K562 (cell line): ENCODE results near the gene SUMF2. TPM values are rescaled to one million over a fixed set of nuclear protein-coding genes. Genes with fewer than 3 reads are reported as not detected.

Experiments used
- ATAC-seq: fragments of 200-7000 bp; cut with Tn5 transposase; 3 replicates; pipeline ENCODE4 v1.9.1; 2020; ENCODE audit warnings: moderate library complexity
- BruUV-seq: library from RNA; stranded (reverse); fragments of 400-500 nt; replicated peaks from 2 replicates; lab custom pipeline; 2021; lab: Mats Ljungman, UMichigan
- CTCF ChIA-PET: fragments of 300-600 bp; formaldehyde crosslinking; extraction: SDS; loops from one replicate; lab custom pipeline; 2021; ENCODE audit warnings: low intra/inter-chr PET ratio; lab: Yijun Ruan, JAX
- POLR2A ChIA-PET: fragments of 300-600, 350-650 bp; sonication (Branson Sonifier 250); formaldehyde crosslinking; extraction: SDS; loops from one replicate; lab custom pipeline; 2021; ENCODE audit warnings: antibody characterized with exemption, inconsistent platforms; lab: Yijun Ruan, JAX
- DNase-seq, 4 experiments: peaks; one replicate each; pipeline versions ENCODE4 v3.0.0 to v3.0.0-alpha.2; 2011 to 2018; ENCODE audit warnings: low spot score in 3 of 4, mixed read lengths in 3 of 4; ENCODE audit errors: extremely low read depth in 1 of 4
- FAIRE-seq: peaks from 2 replicates; lab custom pipeline; 2011; peaks lifted over from hg19 to GRCh38; lab: Jason Lieb, UNC
- H2AFZ ChIP-seq: 2 replicates; pipeline ENCODE4 v1.6.0; 2011; ENCODE audit warnings: low read depth, low read length, control low read depth, inconsistent platforms
- H3K27ac ChIP-seq: fragments of 200-600 bp; 3 replicates; pipeline ENCODE4 v1.8.0; 2011; ENCODE audit warnings: low read depth, mild to moderate bottlenecking, control low read depth, inconsistent platforms, low read length, moderate library complexity, mixed read lengths; ENCODE audit errors: extremely low read depth
- H3K27me3 ChIP-seq, 2 experiments: fragments of 300-600 bp in 1 of 2; 2 replicates in 1 of 2; 3 replicates in 1 of 2; pipeline versions ENCODE4 v1.6.0 to v1.8.0; 2011; ENCODE audit warnings: inconsistent platforms in 2 of 2, low read length in 2 of 2, mild to moderate bottlenecking in 1 of 2, mixed read lengths in 1 of 2, moderate library complexity in 1 of 2; ENCODE audit not compliant: control insufficient read depth in 2 of 2, insufficient read depth in 2 of 2
- H3K36me3 ChIP-seq: fragments of 300-600 bp; 3 replicates; pipeline ENCODE4 v1.8.0; 2011; ENCODE audit warnings: mild to moderate bottlenecking, low read length, inconsistent platforms; ENCODE audit not compliant: control insufficient read depth, insufficient read depth
- H3K4me1 ChIP-seq, 2 experiments: fragments of 200-600 bp in 1 of 2; replicated peaks in 1 of 2; 2 replicates in 1 of 2; 3 replicates in 1 of 2; pipeline versions ENCODE4 v1.5.1 to v1.8.0; 2011; ENCODE audit warnings: inconsistent platforms in 2 of 2, low read length in 2 of 2, mild to moderate bottlenecking in 1 of 2, mixed read lengths in 1 of 2, moderate library complexity in 1 of 2; ENCODE audit not compliant: control insufficient read depth in 2 of 2, insufficient read depth in 2 of 2
- H3K4me2 ChIP-seq: 2 replicates; pipeline ENCODE4 v1.6.1; 2011; ENCODE audit warnings: low read length, control low read depth, inconsistent platforms, mixed read lengths; ENCODE audit not compliant: insufficient read depth
- H3K4me3 ChIP-seq: fragments of 200-600 bp; sonication (generic), shearing (Covaris generic); 2 replicates; pipeline ENCODE4 v1.5.1; 2016; ENCODE audit warnings: control low read depth, inconsistent platforms
- H3K79me2 ChIP-seq: fragments of 200-600 bp; 3 replicates; pipeline ENCODE4 v1.8.0; 2011; ENCODE audit warnings: low read length, inconsistent platforms; ENCODE audit not compliant: control insufficient read depth, insufficient read depth
- H3K9ac ChIP-seq, 2 experiments: 2 replicates each; pipeline versions ENCODE4 v1.6.0 to v1.6.1; 2011; ENCODE audit warnings: low read depth in 2 of 2, low read length in 2 of 2, control low read depth in 1 of 2, inconsistent platforms in 1 of 2, mild to moderate bottlenecking in 1 of 2, mixed read lengths in 1 of 2; ENCODE audit not compliant: insufficient read depth in 1 of 2
- H3K9me1 ChIP-seq: one replicate; pipeline ENCODE4 v1.6.0; 2011; ENCODE audit warnings: inconsistent platforms, mild to moderate bottlenecking, low read length, moderate library complexity; ENCODE audit not compliant: control insufficient read depth, insufficient read depth
- H3K9me3 ChIP-seq: replicated peaks from 2 replicates; pipeline ENCODE4 v1.5.1; 2011; ENCODE audit warnings: low read depth, low read length, inconsistent platforms; ENCODE audit not compliant: control insufficient read depth, insufficient read depth
- H4K20me1 ChIP-seq: replicated peaks from 2 replicates; pipeline ENCODE4 v1.6.1; 2011; ENCODE audit warnings: low read length, inconsistent platforms, mixed read lengths; ENCODE audit not compliant: control insufficient read depth, insufficient read depth
- CEBPB ChIP-seq: fragments of 450-650 bp; IDR thresholded peaks from 2 replicates; pipeline ENCODE4 v1.6.1; 2016; ENCODE audit warnings: missing genetic modification characterization, missing compliant biosample characterization
- FOXP1 ChIP-seq: sonication (generic); formaldehyde crosslinking; IDR thresholded peaks from 2 replicates; pipeline ENCODE4 v1.8.0; 2022; ENCODE audit warnings: mild to moderate bottlenecking, missing genetic modification reagents
- GABPB2 ChIP-seq: fragments of 250-450 bp; sonication (Bioruptor Pico); conservative IDR thresholded peaks from 2 replicates; pipeline ENCODE4 v1.5.1; 2021; ENCODE audit warnings: mild to moderate bottlenecking
- JUN ChIP-seq, 2 experiments: sonication (generic) in 1 of 2; formaldehyde crosslinking in 1 of 2; IDR thresholded peaks; 2 replicates each; pipeline versions ENCODE4 v1.6.1 to v1.8.0; 2012 to 2022; ENCODE audit warnings: borderline replicate concordance in 2 of 2, mild to moderate bottlenecking in 2 of 2, improper control_type of control experiment in 1 of 2, low read depth in 1 of 2, low read length in 1 of 2, missing genetic modification reagents in 1 of 2
- KLF6 ChIP-seq: fragments of 250-450 bp; sonication (Bioruptor Pico); IDR thresholded peaks from 2 replicates; pipeline ENCODE4 v1.4.0; 2020; ENCODE audit warnings: mild to moderate bottlenecking, moderate library complexity, borderline replicate concordance
- POLR2G ChIP-seq: fragments of 200-400 bp; formaldehyde crosslinking; IDR thresholded peaks from 2 replicates; pipeline ENCODE4 v1.6.1; 2017; ENCODE audit warnings: low read depth, mild to moderate bottlenecking, antibody characterized with exemption, low read length, moderate library complexity
- SETDB1 ChIP-seq: IDR thresholded peaks from one replicate; pipeline ENCODE4 v1.6.1; 2012; ENCODE audit warnings: low read length, control low read depth, inconsistent platforms
- THAP12 ChIP-seq: fragments of 250-450 bp; sonication (Bioruptor Pico); IDR thresholded peaks from 2 replicates; pipeline ENCODE4 v1.9.0; 2021; ENCODE audit warnings: mild to moderate bottlenecking, inconsistent platforms
- ZFP30 ChIP-seq: fragments of 250-450 bp; sonication (Bioruptor Pico); IDR thresholded peaks from 2 replicates; pipeline ENCODE4 v1.8.0; 2022; ENCODE audit warnings: moderate library complexity, mild to moderate bottlenecking, inconsistent platforms, borderline replicate concordance
- ZNF197 ChIP-seq: fragments of 200-800 bp; sonication (Bioruptor generic); IDR thresholded peaks from 2 replicates; pipeline ENCODE4 v1.6.1; 2016; ENCODE audit warnings: low read depth, missing genetic modification characterization, missing compliant biosample characterization
- ZNF511 ChIP-seq: sonication (generic); formaldehyde crosslinking; IDR thresholded peaks from 2 replicates; pipeline ENCODE4 v1.8.0; 2022; ENCODE audit warnings: mild to moderate bottlenecking, missing genetic modification reagents
- WGBS: fragments of 100-300 bp; shearing (Covaris generic); methylation state at CpG from one replicate; pipeline ENCODE4 v1.1.6; 2016; ENCODE audit warnings: low coverage, mixed read lengths; ENCODE audit not compliant: insufficient coverage; ENCODE audit errors: missing lambda C conversion rate; 5-methylcytosine and 5-hydroxymethylcytosine counted together
- in situ Hi-C: fragments of 300-500 bp; cut with MboI; formaldehyde crosslinking; loops from 4 replicates; pipeline ENCODE4 v1.15.0; 2018; ENCODE audit warnings: inconsistent platforms, mixed read lengths
- intact Hi-C: fragments of 100-400 bp; cut with micrococcal nuclease; formaldehyde crosslinking; loops from 2 replicates; pipeline ENCODE4 v1.14.2; 2022
- polyA plus RNA-seq, 8 experiments: library from polyadenylated mRNA; depleted of rRNA in 4 of 8; stranded (reverse) in 5 of 8; unstranded in 3 of 8; fragments of >200 nt; fragmentation: Nextera tagmentation in 2 of 8; fragmentation: Illumina TruSeq in 1 of 8; extraction: Ambion mirVana in 2 of 8; extraction: Trizol in 1 of 8; gene quantifications; 2 replicates each; pipeline versions ENCODE4 v1.2.1 to v1.2.3, GENCODE V29; 2011 to 2014; ENCODE audit warnings: inconsistent platforms in 1 of 8, missing spikeins in 1 of 8
- total RNA-seq, 7 experiments: library from RNA; depleted of rRNA in 6 of 7; stranded (reverse); fragments of >200 nt in 6 of 7; fragmentation: Illumina TruSeq in 2 of 7; extraction: Trizol in 2 of 7; gene quantifications; 2 replicates each; pipeline versions ENCODE4 v1.2.1 to v1.2.3, GENCODE V29; 2011 to 2021; ENCODE audit warnings: low replicate concordance in 1 of 7

The SUMF2 gene
- total and polyA plus RNA-seq, 9 of the 15 experiments (the other 6 are each of a cell fraction or from before 2014, with no cell fraction given): 39.0 to 113 (median 67.7) TPM

GRCh38 chr7:56087445-56087844 is 23.4 kb downstream of the SUMF2 start:
- CTCF ChIA-PET: no interaction called here

GRCh38 chr7:56091591-56091990 is 27.5 kb downstream of the SUMF2 start:
- no peak overlapping the region for H3K9ac ChIP-seq
- POLR2A ChIA-PET: interaction anchor here (0.9 to 3.3 kb wide), 2 partner anchors 8 to 13 kb away, joined by 4 to 16 read pairs; no protein-coding TSS in a partner anchor
- no TSS peak for BruUV-seq
- FAIRE-seq: no peak
- no peak overlapping the region for H2AFZ ChIP-seq
- in situ Hi-C loops: no loop called here
- H3K4me2 ChIP-seq: no peak overlapping the region
- no peak for ATAC-seq
- no peak overlapping the region for H3K27ac ChIP-seq
- peaks cover 0 to 8% of the 10 kb centered on the region in 2 experiments; a peak in 1 of 5 replicates for H3K4me1 ChIP-seq
- no peaks in the 10 kb centered on the region for H4K20me1 ChIP-seq
- H3K27me3 ChIP-seq: no peaks in the 10 kb centered on the region
- H3K79me2 ChIP-seq: no peaks in the 10 kb centered on the region
- H3K36me3 ChIP-seq: peaks cover 4% of the 10 kb centered on the region; the same call in 1 of the 3 replicates
- intact Hi-C loops: no loop called here
- WGBS: 85% methylated on average over 3 of the region's 3 CpGs
- CTCF ChIA-PET: no interaction called here
- H3K4me3 ChIP-seq: no peak overlapping the region
- DNase-seq: no peak
- H3K9me3 ChIP-seq: no peaks in the 10 kb centered on the region
- peaks cover 2% of the 10 kb centered on the region for H3K9me1 ChIP-seq
- TF ChIP-seq THAP12 (CRISPR knock-in tag): no peak
- no peak for TF ChIP-seq KLF6
- TF ChIP-seq JUN (IDR thresholded peaks at IDR 0.05; ENCODE audit: borderline replicate concordance, low read depth, low read length): no peak
- no peak for TF ChIP-seq JUN (CRISPR knock-in tag; IDR thresholded peaks at IDR 0.05; ENCODE audit: borderline replicate concordance)
- no peak for TF ChIP-seq CEBPB
- no peak for TF ChIP-seq FOXP1 (CRISPR knock-in tag)
- no peak for TF ChIP-seq ZNF197 (CRISPR knock-in tag)
- TF ChIP-seq ZFP30 (CRISPR knock-in tag): no peak
- TF ChIP-seq GABPB2 (CRISPR knock-in tag): no peak
- no peak for TF ChIP-seq ZNF511 (CRISPR knock-in tag)

More at GRCh38 chr7:56087445-56087844, 23.4 kb downstream of the SUMF2 start:
- Histone ChIP-seq H3K4me1 (peaks cover 0 to 8% of the 10 kb centered on the region in 2 experiments; a peak in 2 of 5 replicates), H3K4me3 (no peak overlapping the region), H2AFZ (no peak overlapping the region), H3K79me2 (no peaks in the 10 kb centered on the region), H3K9me1 (peaks cover 2% of the 10 kb centered on the region), H3K36me3 (peaks cover 4% of the 10 kb centered on the region; the same call in 1 of the 3 replicates), H4K20me1 (no peaks in the 10 kb centered on the region), H3K9me3 (no peaks in the 10 kb centered on the region), H3K4me2 (no peak overlapping the region), H3K27me3 (no peaks in the 10 kb centered on the region), H3K9ac (peak overlapping the region in 1 of 2 experiments; percentile 28; a peak in 1 of 4 replicates), H3K27ac (no peak overlapping the region)
- TF ChIP-seq SETDB1: no peak
- peak; percentile 54 for TF ChIP-seq POLR2G
- WGBS: 82% methylated on average over 11 of the region's 16 CpGs
- FAIRE-seq (no peak), ATAC-seq (no peak), DNase-seq (no peak)
- intact Hi-C loops: no loop called here
- POLR2A ChIA-PET: interaction anchor here (0.7 kb wide), 1 partner anchor 24 kb away, joined by 3 read pairs; the partner anchor contains the start of gene SUMF2
- in situ Hi-C loops: no loop called here
- BruUV-seq: no TSS peak
